GM18868 (cell line): ENCODE data around the gene WDHD1.
"Not testable (repeated sequence)": the region's sequence is repeated elsewhere in the genome, so short reads cannot be mapped to it uniquely, and the experiment has no call there.

Experiments
- ATAC-seq: cut with Tn5 transposase; IDR thresholded peaks from one replicate; pipeline ENCODE4 v1.9.1; 2021; ENCODE audit warnings: mild to moderate bottlenecking, moderate library complexity; ENCODE audit not compliant: unreplicated experiment

The WDHD1 gene, protein sequence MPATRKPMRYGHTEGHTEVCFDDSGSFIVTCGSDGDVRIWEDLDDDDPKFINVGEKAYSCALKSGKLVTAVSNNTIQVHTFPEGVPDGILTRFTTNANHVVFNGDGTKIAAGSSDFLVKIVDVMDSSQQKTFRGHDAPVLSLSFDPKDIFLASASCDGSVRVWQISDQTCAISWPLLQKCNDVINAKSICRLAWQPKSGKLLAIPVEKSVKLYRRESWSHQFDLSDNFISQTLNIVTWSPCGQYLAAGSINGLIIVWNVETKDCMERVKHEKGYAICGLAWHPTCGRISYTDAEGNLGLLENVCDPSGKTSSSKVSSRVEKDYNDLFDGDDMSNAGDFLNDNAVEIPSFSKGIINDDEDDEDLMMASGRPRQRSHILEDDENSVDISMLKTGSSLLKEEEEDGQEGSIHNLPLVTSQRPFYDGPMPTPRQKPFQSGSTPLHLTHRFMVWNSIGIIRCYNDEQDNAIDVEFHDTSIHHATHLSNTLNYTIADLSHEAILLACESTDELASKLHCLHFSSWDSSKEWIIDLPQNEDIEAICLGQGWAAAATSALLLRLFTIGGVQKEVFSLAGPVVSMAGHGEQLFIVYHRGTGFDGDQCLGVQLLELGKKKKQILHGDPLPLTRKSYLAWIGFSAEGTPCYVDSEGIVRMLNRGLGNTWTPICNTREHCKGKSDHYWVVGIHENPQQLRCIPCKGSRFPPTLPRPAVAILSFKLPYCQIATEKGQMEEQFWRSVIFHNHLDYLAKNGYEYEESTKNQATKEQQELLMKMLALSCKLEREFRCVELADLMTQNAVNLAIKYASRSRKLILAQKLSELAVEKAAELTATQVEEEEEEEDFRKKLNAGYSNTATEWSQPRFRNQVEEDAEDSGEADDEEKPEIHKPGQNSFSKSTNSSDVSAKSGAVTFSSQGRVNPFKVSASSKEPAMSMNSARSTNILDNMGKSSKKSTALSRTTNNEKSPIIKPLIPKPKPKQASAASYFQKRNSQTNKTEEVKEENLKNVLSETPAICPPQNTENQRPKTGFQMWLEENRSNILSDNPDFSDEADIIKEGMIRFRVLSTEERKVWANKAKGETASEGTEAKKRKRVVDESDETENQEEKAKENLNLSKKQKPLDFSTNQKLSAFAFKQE

DNA sequence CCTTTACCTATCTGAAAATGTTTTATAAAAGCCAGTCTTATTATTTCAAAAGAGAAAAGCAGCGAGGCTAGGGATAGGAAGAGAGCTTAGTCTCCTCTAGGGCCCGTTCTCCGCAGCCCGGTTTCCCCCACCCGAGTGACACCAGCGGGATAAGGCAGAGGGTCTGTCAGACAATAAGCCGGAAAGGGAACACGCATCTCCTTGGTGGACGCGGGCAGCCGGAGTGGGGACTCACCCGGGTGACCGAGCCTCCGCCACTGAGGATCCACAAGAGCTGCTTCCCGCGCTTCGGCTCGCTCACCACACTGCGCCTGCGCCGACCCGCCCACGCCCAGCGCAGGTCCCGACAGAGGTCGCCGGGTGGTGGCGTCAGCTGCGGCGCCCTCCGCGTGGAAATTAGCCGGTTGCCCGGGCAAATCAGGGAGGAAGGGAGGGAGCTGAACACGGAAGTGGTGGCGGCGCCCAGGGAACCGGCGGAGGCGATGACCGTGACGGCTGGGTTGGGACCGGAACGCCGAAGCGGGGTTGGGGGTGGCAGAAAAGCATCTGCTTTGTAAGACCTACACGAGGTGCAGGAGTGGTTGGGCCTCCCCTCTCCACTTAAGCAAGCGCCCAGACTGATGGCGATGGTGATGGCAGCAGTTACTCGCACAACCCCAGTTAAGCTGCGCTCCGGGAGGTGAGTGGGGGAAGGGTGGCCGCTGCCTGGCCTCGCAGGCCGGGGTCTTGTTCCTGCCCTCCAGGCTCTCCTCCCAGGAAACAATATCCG, at the start of gene WDHD1, which contains the start of gene SOCS4:
TSS of gene WDHD1 (minus strand) at position 307 of the 769 bp plus-strand sequence. CDS start 312 bp downstream, outside the sequence.
TSS of gene SOCS4 (plus strand) at position 444 of the 769 bp plus-strand sequence. CDS start 15,806 bp downstream, outside the sequence.
- peak; percentile 89 for ATAC-seq

DNA sequence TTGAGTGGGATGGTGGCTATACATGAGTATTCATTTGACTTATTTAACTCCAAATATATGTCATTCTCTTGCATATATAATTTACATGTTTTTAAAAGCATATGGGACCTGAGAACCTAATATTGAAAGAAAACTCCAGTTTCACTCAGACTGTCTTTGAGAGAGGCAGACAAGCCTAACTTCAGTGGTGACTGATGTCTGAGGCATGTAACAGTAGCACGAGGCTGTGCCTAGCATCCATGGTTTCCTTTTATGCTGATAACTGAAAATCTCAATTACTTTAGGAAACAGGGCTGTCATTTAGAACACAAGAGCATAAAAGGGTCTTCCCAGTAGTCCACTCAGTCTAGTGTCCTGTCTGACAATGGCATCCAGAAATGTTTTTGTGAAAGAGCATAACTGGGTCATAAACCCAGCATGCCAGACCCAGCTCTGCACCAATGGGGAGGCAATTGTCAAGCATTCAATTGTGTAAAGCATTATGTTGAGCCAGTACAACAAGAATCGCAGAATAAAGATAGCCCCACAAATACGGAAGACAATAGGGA, 48.8 kb upstream of the WDHD1 start:
- no peak for ATAC-seq

DNA sequence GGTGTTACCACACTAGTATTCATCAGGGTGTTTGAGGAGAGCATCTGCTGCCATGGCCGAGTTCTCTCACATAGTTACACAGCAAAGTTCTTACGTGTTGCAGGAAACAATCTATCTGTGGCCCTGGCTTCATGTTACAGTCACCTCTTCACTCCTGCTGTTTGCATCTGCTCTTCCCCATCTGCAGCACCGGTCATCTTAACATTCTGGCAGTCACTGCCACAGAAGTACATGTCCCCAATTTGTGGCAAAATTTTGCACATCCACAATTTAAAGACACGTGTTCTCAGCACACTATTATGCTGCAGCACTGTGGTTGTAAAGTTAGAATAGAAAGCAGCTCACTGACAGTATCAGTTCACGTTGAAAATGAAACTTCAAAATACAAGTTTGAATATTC, 47.8 kb upstream of the WDHD1 start:
- ATAC-seq, result peak; percentile 46

DNA sequence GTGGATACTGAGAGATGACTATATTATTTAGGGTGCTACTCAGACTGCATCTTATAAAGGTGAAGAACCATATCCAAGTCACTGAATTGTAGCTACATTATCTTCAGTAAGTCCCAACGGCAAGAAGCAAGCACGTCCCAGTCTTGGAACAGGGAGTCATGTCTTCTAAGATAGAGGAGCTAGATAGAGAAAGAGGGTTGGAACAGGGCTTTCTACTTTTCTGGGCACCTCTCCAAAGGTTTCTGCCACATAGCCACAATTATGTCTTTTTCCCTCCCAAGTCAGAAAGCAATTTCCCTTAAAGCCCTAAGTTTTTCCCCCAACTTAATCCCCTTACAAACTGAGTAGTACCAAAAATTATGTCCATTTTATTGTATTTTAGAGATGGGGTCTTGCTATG, 47.0 kb upstream of the WDHD1 start:
- ATAC-seq, result no peak

DNA sequence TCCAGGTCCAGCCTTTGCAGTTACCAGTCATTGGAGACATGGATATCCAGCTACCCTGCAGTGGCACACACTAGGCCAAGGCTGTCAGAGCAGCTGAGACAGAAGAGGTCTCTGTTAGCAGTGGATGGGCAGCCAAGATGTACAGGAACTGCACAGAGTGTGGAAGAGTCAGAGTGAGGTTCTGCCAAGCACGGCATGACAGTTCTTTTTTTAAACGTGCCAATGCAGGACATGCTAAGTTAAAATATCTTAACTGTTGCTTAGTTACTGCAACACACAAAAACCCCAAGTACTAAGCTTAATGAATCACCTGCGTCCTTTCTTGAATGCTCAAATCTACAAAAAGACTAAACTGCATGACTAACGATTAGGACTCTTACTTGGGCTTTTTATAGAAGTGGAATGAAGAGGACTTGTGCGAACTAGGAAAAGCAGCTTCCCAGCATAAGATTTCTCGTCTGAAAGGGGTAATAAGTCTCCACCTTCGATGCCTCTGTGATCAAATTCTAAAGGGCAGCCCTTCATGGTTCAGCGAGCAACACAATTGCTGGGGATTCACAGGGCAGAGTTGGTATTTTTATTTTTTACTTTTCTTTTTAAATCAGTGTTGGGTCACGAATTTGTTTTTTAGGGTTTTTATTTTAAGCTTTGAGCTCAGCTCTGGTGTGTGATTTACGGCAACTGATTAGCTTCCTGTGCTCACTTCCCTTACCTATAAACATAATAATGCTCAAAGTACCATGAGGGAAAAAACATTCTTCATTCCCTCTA, 45.2 kb upstream of the WDHD1 start:
- ATAC-seq, result peak; percentile 61

DNA sequence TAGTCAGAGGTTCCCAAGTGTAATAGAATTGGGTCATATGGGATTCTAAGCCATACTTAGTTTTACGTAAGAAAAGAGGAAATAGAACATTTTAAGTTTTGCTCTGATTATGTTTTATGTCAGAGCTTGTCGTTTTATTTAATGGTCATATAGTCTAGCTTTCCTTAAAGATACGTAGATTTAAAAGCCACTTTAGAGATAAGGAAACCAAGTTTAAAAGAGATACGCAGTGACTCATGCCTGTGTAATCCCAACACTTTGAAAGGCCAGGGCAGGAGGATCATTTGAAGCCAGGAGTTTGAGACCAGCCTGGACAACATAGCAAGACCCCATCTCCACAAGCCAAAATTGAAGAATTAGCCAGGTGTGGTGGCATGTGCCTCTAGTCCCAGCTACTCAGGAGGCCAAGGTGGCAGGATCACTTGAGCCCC, 44.1 kb upstream of the WDHD1 start:
- no peak for ATAC-seq

DNA sequence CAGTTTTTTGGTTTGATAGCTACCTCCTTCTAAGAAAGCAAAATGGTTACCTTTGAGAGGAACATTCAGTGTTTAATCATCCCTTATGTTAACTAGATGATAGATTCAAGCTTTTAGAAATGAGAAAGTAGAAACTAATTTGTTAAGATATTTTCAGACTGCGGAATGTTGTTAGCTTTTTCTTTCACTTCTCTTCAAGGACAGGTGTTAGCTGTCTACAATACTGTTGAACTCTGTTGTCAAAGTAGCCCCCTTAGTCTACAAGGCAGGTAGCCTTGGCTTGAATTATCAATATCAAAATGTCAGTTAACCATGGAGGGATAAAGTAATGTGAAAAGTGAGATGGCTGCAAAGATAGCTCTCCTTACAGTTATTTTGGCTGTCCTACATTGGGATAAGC, 39.3 kb upstream of the WDHD1 start:
- ATAC-seq, result peak; percentile 40

DNA sequence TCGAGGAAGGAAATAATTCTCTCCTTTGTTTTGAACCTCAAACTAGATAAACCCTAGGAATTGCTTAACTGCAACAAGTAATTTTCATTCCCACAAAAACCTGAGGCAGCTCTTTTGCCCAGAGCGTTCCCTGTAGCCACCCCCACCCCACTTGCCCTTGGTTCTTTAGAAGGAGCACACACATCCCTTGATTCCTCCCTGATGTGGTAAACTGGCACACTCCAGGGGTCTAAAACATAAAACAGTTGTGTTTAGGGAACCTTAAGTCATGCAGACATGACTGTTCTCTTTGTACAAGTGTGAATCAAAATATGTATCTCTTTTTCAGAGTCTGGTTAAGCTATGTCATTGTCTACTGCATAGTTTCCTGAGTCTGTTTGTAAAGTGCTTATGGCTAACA, 38.5 kb upstream of the WDHD1 start:
- ATAC-seq, result no peak

DNA sequence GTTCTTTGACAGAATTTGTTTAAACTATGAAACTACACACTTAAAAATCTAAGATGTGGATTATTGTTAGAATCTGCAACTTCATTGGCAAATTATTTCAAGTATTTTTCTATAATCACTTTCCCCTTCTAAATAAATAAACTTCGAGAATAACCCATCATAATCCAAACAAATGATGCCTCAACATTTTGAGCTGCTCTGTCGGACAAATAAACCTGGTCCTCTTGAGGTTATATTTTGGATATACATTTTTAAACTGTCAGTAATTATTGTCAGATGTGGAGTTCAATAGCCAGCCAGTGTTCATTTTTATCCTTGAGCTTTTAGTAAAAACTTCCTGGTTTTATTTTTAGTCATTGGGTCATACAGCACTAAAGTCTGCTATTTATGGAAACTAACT, 38.0 kb upstream of the WDHD1 start:
- ATAC-seq, result not testable (repeated sequence)

DNA sequence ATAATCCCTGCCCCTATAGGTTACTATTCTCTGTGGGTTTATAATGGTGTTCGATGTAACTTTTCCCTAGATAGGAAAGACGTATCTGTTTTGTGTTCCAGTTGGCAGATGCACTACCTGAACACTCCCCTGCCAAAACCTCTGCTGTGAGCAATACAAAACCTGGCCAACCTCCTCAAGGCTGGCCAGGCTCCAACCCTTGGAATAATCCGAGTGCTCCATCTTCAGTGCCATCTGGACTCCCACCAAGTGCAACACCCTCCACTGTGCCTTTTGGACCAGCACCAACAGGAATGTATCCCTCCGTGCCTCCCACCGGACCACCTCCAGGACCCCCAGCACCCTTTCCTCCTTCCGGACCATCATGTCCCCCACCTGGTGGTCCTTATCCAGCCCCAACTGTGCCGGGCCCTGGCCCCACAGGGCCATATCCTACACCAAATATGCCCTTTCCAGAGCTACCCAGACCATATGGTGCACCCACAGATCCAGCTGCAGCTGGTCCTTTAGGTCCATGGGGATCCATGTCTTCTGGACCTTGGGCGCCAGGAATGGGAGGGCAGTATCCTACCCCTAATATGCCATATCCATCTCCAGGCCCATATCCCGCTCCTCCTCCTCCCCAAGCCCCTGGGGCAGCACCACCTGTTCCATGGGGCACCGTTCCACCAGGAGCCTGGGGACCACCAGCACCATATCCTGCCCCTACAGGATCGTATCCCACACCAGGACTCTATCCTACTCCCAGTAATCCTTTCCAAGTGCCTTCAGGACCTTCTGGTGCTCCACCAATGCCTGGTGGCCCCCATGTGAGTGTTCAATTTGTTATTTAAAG, 35.8 kb upstream of the WDHD1 start:
- no peak for ATAC-seq

DNA sequence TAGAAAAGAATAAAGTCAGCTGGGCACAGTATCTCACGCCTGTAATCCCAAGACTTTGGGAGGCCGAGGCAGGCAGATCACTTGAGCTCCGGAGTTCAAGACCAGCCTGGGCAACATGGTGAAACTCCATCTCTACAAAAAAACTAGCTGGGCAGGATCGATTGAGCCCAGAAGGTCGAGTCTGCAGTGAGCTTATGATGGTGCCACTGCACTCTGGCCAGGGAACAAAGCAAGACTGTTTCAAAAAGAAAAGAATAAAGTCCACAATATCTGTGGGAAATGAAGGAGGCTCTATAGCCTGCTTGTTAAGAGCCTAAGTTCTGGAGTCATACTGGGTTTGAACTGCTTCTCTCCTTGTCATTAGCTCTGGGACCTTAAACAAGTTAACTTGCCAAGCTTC, 32.4 kb upstream of the WDHD1 start:
- ATAC-seq, result no peak

DNA sequence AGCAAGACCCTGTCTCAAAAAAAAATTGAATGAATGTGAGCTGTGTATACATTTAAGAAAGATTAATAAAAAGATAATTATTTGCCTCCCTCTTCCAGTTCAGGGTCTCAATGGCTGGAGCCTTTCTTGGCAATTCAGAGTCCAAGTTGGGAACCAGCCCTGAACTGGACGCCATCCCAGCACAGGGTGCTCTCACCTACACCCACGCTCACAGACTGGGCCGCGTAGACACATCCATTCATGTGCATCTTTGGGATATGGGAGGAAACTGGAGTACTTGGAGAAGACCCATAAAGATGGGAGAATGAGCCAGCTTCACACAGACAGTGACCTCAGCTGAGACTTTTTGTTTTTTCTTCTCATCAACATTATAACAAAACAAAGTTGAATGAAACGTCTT, 31.0 kb upstream of the WDHD1 start:
- ATAC-seq, result no peak

DNA sequence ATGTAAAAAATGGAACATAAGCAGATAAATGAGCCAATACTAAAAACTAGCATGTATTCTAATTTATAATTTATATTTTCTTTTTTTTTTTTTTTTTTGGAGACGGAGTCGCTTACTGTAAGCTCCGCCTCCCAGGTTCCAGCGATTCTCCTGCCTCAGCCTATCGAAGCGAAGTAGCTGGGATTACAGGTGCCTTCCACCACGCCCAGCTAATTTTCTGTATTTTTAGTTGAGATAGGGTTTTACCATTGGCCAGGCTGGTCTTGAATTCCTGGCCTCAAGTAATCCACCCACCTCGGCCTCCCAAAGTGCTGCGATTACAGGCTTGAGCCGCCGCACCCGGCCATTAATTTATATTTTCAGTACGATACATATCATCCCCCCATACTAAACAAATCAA, 27.2 kb upstream of the WDHD1 start:
- no peak for ATAC-seq

DNA sequence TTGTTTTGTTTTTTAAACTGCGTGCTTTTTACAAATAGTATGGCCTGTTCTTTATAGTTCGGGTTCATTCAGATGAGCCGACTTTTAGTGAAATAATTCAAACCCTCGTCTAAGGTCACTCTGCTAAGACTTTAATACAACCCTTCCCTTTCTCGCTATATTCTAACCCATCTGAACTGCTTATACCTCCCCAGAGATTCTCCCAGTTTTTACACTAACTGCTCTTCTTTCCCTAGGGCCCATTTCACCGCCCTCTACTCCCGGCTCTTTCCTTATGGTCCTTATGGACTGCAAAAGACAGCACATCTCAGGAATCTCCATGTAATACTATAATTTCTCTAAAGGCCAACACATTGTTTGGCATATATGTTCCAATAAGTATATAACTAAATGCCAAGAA, 26.6 kb upstream of the WDHD1 start:
- no peak for ATAC-seq

DNA sequence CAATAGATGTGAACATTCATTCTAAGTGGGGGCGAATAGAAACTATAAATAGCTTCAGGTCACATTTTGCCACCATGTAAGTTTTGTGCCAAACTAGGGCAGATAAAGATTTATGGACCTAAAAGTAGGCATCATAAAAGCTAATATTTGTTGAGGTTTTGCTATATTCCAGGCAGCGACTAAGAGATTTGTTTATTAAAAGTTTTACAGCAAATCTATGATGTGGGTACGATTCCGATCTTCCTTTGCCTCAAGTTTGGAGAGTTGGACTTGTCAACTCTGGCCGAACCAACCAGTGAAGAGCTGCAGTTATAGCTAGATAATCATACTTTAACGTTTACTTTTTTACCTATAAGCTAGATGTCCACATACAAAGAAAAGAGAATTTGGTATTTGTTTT, 26.1 kb upstream of the WDHD1 start:
- no peak for ATAC-seq

DNA sequence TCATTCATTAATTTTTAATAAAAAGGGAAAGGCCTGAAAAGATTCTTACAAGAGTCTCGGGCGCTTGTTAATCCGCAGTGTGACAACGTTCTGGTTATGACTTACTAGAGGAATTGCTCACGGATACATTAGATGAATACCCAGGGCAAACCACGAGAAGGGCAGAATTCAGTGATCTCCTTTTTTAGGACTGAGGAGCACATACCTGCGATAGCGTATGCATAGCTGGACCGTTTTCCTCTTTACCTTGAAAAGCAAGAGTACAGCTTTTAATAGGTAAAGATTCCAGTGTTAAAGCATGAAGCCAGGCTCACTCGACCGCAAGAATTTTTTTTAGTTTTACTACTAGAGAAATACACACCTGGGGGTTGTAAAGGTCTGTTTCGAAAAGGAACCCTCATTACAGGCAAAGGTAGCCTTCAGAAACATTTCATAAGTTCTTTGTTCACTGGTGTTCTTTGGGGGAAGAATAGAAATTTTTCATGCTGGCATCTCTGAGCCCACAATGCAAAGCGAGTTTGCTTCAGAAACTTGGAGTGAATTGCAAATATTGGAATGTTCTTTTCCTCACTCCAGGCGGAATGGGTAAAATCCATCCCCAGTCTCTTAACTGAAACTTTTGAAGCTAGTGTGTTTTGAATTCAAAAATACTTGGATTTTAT, 25.5 kb upstream of the WDHD1 start:
- ATAC-seq, result peak; percentile 5

DNA sequence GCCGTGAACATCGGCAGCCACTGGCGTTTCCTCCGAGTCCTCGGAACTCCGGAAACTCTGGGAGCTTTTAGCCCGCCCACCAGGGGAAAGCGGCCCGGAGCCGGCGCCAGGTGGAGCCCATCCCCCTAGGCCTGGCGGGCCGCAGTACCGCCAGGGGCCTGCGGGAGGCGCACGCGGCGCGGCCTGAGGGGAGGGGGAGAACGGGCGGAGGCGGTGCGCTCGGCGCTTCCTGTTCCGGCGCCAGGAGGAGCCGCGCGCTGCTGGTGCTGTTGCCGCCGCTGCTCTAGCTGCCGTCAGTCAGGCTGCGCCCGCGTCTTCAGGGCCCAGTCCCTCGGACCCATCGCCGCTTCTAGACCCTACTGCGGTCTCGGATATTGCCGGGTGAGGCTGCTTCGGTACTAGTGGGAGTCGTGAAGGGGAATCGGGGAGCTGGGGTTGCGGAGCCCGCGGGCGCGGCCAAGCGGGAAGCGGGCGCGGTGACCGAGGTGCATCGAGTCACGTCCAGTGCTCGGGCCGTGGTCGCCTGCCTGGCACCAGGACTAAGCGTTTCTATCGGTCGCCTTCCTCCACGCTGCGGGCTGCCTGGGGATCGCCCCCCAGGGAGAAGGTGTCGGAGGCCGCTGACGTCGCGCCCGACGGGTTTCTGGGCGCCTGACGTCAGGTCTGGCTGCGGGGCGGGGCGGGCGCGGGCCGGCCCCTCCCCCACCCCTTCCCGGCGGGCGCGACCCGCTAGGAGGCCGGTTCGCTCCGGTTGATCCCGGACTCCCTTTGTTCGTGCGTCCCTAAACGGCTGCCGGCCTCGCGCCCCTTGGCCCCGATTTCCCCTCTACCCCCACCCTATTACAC, 24.7 kb upstream of the WDHD1 start, which contains the start of gene MAPK1IP1L:
TSS of gene MAPK1IP1L (plus strand) at position 225 of the 846 bp plus-strand sequence. CDS start 10,037 bp downstream, outside the sequence.
- ATAC-seq, result peak; percentile 89
